GM18519 (cell line): Measurements from ENCODE around the gene CNTN3.

Source experiments
- ATAC-seq: cut with Tn5 transposase; IDR thresholded peaks from one replicate; pipeline ENCODE4 v1.9.1; 2021; ENCODE audit warnings: mild to moderate bottlenecking, moderate library complexity; ENCODE audit not compliant: unreplicated experiment, low FRiP score

The CNTN3 gene

DNA sequence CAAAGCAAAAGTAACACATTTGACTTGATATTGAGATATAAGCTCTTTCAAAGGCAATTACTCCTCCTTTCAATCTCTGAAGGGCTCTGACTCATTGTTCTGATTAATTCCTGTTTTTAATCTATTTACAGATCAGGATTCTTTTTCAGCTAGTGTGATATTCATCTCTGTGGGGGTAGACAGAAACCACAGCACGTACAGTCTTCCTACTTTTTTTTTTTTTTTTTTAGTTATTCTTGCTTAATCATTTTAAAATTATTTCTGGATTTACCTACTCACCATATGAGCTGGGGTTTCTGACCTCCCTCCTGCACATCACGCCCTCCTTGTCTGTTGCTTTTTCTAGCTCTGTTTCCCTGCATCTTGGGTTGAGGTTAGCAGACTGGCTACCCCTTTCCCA lies 1.4 kb downstream of the CNTN3 start:
- no peak for ATAC-seq

DNA sequence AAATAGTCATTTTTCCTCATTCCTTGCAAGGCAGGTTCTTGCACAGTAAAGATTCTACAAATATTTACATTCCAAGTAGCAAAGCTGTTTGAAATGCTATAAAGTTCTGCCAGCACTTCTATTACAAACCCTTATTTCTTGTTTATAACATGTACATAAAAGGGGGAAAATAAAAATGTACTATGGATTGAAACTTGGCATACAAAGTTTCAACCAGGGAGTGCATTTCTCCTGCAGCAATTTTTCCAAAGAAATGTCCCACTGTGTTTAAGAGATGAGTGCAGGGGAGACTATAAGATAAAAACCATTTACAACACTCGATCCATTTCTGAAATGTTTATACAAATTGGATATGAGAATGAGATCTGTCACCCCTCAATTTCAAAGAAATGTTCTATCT lies 3.3 kb downstream of the CNTN3 start:
- ATAC-seq: no peak

DNA sequence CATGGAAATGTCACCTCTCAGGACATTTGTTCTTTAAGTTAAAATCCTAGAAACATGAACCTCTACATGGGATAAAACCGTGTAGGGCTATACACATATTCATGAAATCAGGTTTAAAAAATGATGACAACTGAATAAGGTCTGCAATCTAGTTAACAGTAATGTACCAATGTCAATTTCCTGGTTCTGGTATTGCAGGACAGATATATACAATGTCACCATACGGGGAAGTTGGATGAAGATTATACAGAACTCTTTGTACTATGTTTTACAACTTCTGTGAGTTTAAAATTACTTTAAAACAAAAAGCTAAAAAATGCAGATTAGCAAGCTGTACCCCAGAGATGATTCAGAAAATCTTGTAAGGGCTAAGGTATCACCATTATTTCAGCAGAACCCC lies 6.7 kb downstream of the CNTN3 start:
- ATAC-seq: no peak

DNA sequence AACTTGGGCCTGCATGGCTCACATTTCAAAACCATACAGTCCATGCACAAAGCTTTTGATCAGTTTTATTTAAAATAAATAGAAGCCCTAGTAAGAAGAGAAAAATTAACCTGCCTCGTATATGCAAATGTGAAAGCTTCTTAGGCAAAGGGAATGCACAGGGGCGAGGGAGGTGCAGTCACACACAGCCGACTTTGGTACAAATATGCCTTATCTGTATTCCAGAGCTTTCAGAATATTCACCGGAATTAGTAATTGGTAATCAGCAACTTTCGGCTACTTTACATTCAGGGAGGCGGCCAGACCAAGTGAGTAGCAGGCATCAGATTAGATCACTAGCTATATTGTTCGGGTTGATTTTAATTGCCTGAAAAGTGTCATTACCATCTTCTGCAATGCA lies 7.5 kb downstream of the CNTN3 start:
- no peak for ATAC-seq

DNA sequence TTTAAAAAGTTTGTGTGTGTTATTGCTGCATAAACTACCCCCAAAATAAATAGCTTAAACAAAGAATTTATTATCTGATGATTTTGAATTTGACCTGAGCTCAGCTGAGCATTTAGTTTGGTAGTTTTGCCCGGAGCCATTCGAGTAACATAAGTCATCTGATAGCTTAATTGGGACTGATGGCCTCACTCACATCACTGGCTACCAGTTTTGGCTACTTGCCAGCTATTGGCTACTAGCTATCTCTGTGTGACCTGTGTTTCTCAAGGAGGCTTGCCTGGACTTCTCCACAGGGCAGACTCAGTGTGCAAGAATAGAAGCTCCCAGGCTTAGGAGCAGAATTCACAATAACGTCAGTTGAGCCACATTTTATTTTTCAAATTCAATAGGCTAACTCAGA lies 9.0 kb downstream of the CNTN3 start:
- no peak for ATAC-seq

DNA sequence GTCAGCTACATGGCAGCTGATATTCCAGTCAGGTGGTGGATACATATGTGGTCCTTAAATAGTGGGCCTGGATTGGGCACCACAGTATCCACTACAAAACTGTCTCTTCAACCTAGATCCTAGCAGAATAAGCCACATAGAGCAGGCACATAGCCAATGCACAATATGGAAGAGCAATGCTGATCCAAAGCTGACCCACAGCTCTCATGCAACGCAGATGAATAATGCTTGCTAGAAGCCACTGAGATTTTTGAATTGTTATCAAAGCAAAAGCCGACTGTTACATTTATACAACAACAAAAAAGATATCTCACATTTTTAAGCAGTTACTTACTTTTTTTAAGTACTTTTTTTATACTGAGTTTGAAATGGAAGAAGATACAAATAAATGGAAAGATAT lies 11.2 kb downstream of the CNTN3 start:
- ATAC-seq: no peak

DNA sequence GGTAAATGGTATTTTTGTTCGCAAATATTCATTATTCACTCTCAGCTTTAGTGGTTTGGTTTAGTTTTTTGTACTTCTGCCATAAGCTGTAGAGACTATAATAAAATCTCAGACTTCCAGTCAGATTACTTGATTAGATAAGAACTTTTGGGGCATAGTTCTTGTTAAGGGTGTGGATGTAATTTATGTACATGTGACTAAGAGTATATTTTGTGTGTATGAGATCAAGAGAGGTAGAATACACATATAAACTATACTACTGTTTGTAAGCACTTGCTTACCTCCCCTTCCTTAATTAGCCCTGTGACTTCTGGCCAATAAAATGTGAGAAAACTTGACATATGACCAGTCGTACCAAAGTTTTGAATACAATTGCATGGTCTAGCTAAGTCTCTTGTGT lies 12.0 kb downstream of the CNTN3 start:
- ATAC-seq: no peak

DNA sequence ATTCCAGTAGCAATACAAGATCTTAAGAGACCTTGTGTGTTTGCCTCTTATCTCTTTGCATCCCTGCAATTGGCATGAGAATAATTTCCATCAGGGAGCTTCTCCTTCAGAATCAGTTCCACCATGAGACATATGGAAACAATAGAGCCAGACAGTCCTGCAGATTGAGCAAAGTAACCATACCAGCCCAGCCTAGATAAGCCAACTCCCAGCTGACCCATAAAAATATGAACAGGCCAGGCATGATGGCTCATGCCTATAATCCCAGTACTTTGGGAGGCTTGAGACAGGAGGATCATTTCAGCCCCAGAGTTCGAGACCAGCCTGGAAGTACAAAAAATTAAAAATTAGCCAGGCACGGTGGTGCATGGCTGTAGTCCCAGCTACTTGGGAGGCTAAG lies 12.7 kb downstream of the CNTN3 start:
- no peak for ATAC-seq

DNA sequence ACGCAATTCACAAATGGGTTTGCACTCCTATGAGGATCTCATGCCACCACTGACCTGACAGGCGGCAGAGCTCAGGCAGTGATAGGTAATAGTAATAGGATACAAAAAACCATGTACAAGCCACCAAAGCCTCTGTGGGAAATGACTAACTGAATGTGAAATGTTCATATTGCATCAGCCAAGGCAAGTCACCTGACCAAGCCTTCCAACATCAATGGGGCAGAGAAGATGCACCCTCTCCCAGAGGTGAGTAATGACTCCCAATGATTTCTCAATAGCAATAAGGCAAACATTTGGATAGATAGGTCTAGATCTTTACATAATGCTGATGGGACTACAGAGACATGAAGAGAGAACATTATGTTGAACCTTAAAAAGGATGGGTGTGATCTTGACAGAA lies 14.9 kb downstream of the CNTN3 start:
- no peak for ATAC-seq

DNA sequence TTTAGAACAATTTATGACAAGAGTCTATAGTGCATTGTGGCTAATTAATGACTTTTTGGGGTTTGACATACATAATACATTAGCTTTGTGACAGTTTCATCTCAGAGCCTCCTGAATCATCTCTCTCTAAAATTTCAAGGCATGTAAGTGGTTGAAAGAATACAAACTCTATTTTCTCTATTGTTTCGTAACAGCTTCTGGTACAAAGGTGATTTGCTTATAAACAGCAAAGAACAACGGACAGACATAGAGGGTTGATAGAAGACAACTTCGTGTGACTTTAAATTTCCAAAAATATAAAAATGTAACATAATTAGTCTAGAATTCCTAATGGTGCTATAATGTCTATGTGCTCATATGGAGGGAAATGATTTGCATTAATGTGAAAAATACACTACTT lies 21.3 kb downstream of the CNTN3 start:
- no peak for ATAC-seq

DNA sequence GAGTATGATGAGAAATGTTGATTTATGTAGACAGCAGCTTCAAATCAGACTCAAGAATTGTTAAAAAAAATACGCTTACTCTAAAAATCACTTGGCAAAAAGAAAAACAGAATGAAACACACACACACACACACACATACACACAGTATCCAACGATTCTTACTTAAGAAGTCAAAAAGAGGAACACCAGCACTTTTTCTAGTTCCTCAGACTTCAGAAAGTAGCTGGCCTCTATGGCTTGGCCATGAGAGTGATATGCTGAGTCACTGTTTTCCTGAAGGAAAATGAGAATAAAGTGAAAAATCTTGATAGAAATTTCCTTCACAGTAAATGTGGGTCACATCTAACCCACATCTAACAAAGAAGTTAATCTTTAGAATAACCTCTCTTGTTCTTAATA lies 22.1 kb downstream of the CNTN3 start:
- ATAC-seq: no peak

DNA sequence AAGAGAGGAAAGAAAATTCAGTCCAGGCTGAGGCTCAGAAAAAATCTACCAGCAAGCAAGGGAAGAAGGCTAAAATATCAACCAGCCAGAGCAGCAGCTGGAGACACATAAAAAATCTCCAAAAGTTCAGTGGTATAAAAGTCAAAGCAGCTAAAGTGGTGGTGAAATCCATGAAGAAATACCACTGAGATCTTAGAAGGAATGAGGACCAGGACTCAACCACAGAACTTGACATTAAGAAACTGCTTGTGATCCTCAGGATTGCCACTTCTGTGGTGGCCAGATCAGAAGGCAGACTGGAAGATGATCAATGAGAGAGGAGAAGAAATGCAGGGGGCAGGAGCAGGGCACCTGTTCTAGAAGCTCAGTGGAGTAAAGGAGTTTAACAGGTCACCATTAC lies 22.5 kb downstream of the CNTN3 start:
- no peak for ATAC-seq

DNA sequence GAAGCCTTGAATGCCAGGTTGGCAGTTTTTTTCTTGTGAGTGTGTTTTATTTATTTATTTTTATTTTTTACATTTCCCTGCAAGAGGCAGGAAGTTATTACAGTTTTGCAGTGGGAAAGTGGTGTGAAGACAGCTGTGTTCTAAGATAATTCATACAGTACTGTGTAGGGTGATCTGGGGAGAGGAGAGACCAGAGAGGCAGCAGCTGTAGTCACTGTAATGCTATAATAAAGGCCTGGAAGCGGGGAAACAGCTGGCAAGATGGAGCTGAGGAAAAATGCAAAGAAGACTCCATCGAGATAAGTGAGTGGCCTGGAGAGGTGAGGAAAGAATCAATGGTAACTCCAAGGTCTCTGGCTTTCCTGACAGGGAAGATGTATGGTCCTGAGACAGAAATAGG lies 23.1 kb downstream of the CNTN3 start:
- no peak for ATAC-seq

DNA sequence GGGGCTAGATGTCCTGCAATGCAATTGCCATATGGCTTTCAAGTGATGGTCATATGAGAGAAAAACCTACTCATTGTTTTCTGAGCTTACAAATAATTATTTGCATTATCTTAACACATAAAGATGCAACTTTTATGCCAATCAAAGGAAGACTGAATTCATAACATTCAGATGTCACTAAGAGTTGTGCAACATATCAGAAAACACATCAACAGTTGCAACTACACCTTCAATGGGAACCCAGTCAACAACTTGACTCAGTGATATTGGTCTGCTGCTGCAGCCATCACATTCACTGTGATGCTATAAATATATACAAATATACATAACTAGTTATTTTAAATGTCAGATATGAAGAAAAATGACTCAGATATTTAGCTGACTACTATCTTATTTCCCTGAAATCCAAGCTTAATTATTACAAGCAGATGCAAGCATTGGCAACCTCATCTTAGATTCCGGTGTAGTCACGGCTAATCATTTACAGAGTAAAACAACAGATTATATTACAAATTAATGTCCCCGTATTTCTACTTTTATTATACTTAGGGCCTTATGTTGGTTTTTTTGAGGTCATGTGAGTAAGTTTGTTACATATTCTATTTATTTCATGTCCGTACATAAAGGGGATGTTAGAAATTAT lies 23.7 kb downstream of the CNTN3 start:
- ATAC-seq: no peak

DNA sequence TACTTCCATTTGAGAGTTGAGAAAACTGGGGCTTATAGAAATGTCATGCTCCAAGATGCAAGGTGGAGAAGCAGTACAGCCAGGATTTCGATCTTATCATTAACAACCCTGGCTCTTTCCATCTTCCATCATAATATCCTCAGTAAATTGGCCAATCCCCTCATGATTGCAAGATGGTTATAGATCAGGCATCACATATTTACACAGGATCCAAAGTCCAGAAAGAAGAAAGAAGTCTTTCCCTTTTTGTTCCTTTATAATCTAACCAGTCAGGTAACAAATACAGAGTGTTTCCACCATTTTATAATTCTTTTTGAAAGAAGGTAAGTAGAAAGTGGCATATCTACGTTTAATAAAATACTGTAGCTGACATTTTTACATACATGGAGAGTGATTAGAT lies 29.7 kb downstream of the CNTN3 start:
- ATAC-seq: no peak

DNA sequence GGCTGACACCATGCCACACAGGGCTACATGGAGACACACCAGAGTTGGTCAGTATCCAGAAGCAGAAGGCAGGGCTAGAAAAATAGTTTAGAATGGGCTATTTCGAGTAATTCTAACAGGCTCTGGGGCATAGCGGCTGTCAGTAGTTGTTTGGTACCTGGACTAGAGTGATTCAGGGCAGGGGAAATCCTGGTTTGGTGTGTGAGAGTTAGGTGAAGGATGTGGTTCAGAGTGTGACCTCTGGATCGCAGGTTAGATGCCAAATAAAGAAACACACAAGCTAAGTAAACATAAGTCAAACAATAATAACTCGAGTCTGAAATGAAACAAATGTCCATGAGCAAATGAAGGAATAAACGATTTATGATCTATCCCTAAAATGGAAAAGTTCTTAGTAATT lies 31.5 kb downstream of the CNTN3 start:
- ATAC-seq: no peak

DNA sequence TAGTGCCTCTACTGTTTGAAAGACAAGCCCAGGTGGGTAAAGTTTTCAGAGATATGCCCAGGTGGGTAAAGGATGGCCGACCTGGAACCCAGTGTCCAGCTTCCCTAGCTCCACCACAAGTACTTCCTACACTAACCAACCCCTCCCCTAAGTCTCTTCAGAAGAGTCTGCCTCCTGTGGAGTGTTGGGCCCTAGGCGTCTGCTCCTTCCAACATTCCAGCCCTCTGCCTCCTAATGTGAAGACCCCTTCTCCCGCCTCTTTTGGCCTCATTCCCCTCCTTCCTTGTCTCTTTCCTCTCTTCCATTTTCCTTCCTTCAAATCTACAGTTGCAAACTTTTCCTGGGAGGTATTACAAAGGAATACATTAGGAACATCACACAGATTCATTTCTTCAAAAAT lies 38.6 kb downstream of the CNTN3 start:
- no peak for ATAC-seq

DNA sequence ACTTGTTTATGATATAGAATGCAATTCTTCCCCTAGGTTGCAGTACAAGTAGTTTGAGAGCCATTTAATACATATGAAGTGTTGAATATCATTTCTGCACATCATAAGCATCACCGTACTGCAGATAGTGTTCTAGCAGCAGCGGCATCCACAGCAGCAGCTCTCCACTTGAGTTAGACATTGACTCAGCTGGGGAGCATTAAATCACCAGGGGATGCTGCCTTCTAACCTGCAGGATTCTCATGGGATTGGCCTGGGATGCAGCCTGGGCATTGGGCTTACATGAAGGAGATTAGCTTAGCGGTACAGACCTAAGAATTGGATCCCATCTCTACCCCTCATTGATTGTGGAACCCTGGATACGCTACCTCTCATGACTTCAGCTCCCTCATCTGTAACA lies 43.3 kb downstream of the CNTN3 start:
- ATAC-seq: no peak
